ENCODE measurements around the gene WDHD1.

DNA sequence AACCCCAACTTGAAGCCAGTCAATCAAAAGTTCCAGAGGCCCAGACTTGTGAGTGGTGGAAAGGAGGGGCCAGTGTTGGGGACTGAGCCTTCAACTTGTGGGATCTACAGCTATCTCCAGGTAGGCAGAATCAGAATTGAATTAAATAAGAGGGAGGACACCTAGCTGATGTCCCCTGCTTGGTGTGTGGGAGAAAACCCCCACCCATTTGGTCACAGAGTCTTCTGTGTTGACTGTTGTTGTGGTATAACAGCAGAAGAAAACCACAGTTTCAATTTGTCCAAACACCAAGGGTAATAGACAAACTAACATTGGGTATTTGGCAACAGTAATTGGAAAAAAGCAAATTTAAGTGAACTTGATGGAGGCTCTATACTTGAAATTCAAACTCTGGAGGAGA, 120.8 kb downstream of the WDHD1 start:
- TF ChIP-seq, protein P1, sequence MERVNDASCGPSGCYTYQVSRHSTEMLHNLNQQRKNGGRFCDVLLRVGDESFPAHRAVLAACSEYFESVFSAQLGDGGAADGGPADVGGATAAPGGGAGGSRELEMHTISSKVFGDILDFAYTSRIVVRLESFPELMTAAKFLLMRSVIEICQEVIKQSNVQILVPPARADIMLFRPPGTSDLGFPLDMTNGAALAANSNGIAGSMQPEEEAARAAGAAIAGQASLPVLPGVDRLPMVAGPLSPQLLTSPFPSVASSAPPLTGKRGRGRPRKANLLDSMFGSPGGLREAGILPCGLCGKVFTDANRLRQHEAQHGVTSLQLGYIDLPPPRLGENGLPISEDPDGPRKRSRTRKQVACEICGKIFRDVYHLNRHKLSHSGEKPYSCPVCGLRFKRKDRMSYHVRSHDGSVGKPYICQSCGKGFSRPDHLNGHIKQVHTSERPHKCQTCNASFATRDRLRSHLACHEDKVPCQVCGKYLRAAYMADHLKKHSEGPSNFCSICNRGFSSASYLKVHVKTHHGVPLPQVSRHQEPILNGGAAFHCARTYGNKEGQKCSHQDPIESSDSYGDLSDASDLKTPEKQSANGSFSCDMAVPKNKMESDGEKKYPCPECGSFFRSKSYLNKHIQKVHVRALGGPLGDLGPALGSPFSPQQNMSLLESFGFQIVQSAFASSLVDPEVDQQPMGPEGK (CRISPR knock-in tag; IDR thresholded peaks at IDR 0.05; ENCODE audit: borderline replicate concordance), result no peak
- no peak for TF ChIP-seq ZNF70 (CRISPR knock-in tag; IDR thresholded peaks at IDR 0.05)
- no peak for TF ChIP-seq ZFP3 (CRISPR knock-in tag; IDR thresholded peaks at IDR 0.05)
- no peak for TF ChIP-seq GLIS3 (CRISPR knock-in tag; IDR thresholded peaks at IDR 0.05)
- no peak for TF ChIP-seq RARB (CRISPR knock-in tag; IDR thresholded peaks at IDR 0.05)
- no peak for TF ChIP-seq TCF4 (CRISPR knock-in tag; IDR thresholded peaks at IDR 0.05; ENCODE audit: borderline replicate concordance)
- TF ChIP-seq, protein P2, sequence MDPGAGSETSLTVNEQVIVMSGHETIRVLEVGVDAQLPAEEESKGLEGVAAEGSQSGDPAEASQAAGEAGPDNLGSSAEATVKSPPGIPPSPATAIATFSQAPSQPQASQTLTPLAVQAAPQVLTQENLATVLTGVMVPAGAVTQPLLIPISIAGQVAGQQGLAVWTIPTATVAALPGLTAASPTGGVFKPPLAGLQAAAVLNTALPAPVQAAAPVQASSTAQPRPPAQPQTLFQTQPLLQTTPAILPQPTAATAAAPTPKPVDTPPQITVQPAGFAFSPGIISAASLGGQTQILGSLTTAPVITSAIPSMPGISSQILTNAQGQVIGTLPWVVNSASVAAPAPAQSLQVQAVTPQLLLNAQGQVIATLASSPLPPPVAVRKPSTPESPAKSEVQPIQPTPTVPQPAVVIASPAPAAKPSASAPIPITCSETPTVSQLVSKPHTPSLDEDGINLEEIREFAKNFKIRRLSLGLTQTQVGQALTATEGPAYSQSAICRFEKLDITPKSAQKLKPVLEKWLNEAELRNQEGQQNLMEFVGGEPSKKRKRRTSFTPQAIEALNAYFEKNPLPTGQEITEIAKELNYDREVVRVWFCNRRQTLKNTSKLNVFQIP (CRISPR knock-in tag; IDR thresholded peaks at IDR 0.05; ENCODE audit: borderline replicate concordance, low read depth), result no peak
- no peak for TF ChIP-seq ARNTL (CRISPR knock-in tag; IDR thresholded peaks at IDR 0.05; ENCODE audit: borderline replicate concordance, low read depth)
- TF ChIP-seq OSR1 (CRISPR knock-in tag; IDR thresholded peaks at IDR 0.05), result no peak
- TF ChIP-seq ZFP30 (CRISPR knock-in tag; IDR thresholded peaks at IDR 0.05), result no peak
- no peak for TF ChIP-seq ZNF565 (CRISPR knock-in tag; conservative IDR thresholded peaks at IDR 0.05; ENCODE audit: low read depth)
- TF ChIP-seq ISL1 (CRISPR knock-in tag; IDR thresholded peaks at IDR 0.05), result no peak
- TF ChIP-seq ZC3H10 (CRISPR knock-in tag; IDR thresholded peaks at IDR 0.05), result no peak
- TF ChIP-seq, protein P3, sequence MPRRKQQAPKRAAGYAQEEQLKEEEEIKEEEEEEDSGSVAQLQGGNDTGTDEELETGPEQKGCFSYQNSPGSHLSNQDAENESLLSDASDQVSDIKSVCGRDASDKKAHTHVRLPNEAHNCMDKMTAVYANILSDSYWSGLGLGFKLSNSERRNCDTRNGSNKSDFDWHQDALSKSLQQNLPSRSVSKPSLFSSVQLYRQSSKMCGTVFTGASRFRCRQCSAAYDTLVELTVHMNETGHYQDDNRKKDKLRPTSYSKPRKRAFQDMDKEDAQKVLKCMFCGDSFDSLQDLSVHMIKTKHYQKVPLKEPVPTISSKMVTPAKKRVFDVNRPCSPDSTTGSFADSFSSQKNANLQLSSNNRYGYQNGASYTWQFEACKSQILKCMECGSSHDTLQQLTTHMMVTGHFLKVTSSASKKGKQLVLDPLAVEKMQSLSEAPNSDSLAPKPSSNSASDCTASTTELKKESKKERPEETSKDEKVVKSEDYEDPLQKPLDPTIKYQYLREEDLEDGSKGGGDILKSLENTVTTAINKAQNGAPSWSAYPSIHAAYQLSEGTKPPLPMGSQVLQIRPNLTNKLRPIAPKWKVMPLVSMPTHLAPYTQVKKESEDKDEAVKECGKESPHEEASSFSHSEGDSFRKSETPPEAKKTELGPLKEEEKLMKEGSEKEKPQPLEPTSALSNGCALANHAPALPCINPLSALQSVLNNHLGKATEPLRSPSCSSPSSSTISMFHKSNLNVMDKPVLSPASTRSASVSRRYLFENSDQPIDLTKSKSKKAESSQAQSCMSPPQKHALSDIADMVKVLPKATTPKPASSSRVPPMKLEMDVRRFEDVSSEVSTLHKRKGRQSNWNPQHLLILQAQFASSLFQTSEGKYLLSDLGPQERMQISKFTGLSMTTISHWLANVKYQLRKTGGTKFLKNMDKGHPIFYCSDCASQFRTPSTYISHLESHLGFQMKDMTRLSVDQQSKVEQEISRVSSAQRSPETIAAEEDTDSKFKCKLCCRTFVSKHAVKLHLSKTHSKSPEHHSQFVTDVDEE (CRISPR knock-in tag; IDR thresholded peaks at IDR 0.05), result no peak

All from SK-N-SH treated with all-trans-retinoic acid at 6 μM for 48 hours (cell line).